ENCODE results near the gene MYZAP. TPM values are rescaled to one million over a fixed set of nuclear protein-coding genes. Genes with fewer than 3 reads are reported as not detected.

The MYZAP gene
- total and polyA plus RNA-seq, 9 of the 15 experiments (the other 6 are each of a cell fraction or from before 2014, with no cell fraction given), result 0.03 TPM; not detected in 8

DNA sequence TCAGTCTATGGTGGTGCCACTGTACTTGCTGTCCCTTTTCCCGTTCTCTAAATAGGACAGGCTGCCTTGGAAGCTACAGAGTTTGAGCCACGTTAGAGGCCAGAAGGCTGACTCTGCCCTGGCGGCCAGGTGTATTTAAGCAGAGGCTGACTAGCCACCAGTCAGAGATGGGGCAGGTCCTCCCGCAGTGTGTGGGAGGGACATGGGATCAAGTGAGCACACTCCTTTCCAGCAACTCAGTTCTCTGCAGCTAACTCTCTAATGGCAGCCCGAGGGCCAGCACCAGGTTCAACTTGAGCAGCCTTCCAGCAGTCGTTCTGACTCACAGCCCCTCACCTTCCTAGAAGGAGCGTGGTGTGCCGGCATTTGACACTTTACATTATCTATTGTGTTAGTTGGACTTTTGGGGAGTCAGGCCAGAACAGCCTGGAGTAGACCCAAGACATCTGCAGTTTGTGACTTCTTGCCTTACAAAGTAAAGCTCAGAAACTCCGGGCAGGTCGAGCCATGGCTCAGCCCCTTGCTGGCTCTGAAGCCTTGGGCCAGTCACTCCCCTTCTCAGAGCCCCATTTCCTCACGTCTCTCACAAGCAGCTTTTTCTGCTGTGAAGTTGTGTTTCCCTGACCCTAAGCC, 46.7 kb upstream of the MYZAP start:
- no peak for TF ChIP-seq NELFE (IDR thresholded peaks at IDR 0.05; ENCODE audit: insufficient read depth, insufficient read length)
- no peak for TF ChIP-seq NONO (IDR thresholded peaks at IDR 0.05; ENCODE audit: low read depth in 2 of 2, low read length in 1 of 2)
- TF ChIP-seq ZNF583 (CRISPR knock-in tag; IDR thresholded peaks at IDR 0.05), result no peak
- TF ChIP-seq ZNF695 (CRISPR knock-in tag; IDR thresholded peaks at IDR 0.05), result no peak
- TF ChIP-seq ZNF318 (IDR thresholded peaks at IDR 0.05; ENCODE audit: borderline replicate concordance in 1 of 2, low read depth in 1 of 2), result no peak
- TF ChIP-seq CEBPG (CRISPR knock-in tag; IDR thresholded peaks at IDR 0.05), result no peak
- TF ChIP-seq CEBPG (tag; conservative IDR thresholded peaks at IDR 0.05 in 1 of 2, IDR thresholded peaks at IDR 0.05 in 1 of 2), result no peak
- TF ChIP-seq GATA2 (CRISPR knock-in tag; IDR thresholded peaks at IDR 0.05), result no peak
- H3K79me2 ChIP-seq (ENCODE audit: control insufficient read depth, insufficient read depth, low read length), result no peaks in the 10 kb centered on the region
- WGBS (ENCODE audit: insufficient coverage, low coverage, missing lambda C conversion rate), result 4% methylated on average over 11 of the region's 11 CpGs
- no peak overlapping the region for H2AFZ ChIP-seq (ENCODE audit: low read depth, low read length)
- H3K4me2 ChIP-seq (ENCODE audit: insufficient read depth, low read length), result no peak overlapping the region
- no TSS peak for BruUV-seq (replicated peaks)
- H3K27me3 ChIP-seq (ENCODE audit: control insufficient read depth in 2 of 2, insufficient read depth in 2 of 2, low read length in 2 of 2), result peaks cover 31 to 74% of the 10 kb centered on the region in 2 experiments
- DNase-seq (ENCODE audit: extremely low read depth in 1 of 4, low spot score in 3 of 4), result peak in 2 of 4 experiments; percentile 24 to 25
- no peak for FAIRE-seq
- H3K36me3 ChIP-seq (ENCODE audit: control insufficient read depth, insufficient read depth, low read length), result no peaks in the 10 kb centered on the region
- no peak overlapping the region for H3K4me3 ChIP-seq
- no peak overlapping the region for H3K27ac ChIP-seq (ENCODE audit: extremely low read depth, low read depth, low read length)
- no peaks in the 10 kb centered on the region for H3K9me3 ChIP-seq (replicated peaks; ENCODE audit: control insufficient read depth, insufficient read depth, low read depth, low read length)
- in situ Hi-C loops (cut with MboI), result no loop called here
- H3K9me1 ChIP-seq (ENCODE audit: control insufficient read depth, insufficient read depth, low read length), result no peaks in the 10 kb centered on the region
- H4K20me1 ChIP-seq (replicated peaks; ENCODE audit: control insufficient read depth, insufficient read depth, low read length), result peaks cover 7% of the 10 kb centered on the region; the same call in 1 of the 2 replicates
- POLR2A ChIA-PET, result interaction anchor here (0.7 to 1.4 kb wide), 2 partner anchors 16 to 121 kb away, joined by 3 to 4 read pairs; no protein-coding TSS in a partner anchor
- H3K9ac ChIP-seq (ENCODE audit: insufficient read depth in 1 of 2, low read depth in 2 of 2, low read length in 2 of 2), result no peak overlapping the region
- CTCF ChIA-PET (ENCODE audit: low intra/inter-chr PET ratio), result no interaction called here
- H3K4me1 ChIP-seq (replicated peaks in 1 of 2; ENCODE audit: control insufficient read depth in 2 of 2, insufficient read depth in 2 of 2, low read length in 2 of 2), result no peaks in the 10 kb centered on the region
- intact Hi-C loops (cut with micrococcal nuclease), result no loop called here
- ATAC-seq, result peak; percentile 40; the same call in 2 of the 3 replicates
